Mesothelial cell of epicardium (in vitro differentiated cells): ENCODE results near the gene RNF224. TPM values are rescaled to one million over a fixed set of nuclear protein-coding genes. Genes with fewer than 3 reads are reported as not detected.

Experiments used
- DNase-seq, 2 experiments: peaks; one replicate each; pipeline ENCODE4 v3.0.0; 2021; ENCODE audit warnings: low spot score in 2 of 2; ENCODE audit not compliant: unreplicated experiment in 2 of 2
- H3K27ac Mint-ChIP-seq: 2 replicates; pipeline ENCODE4 v1.8.0; 2021; ENCODE audit warnings: mixed read lengths
- H3K27me3 Mint-ChIP-seq: 2 replicates; pipeline ENCODE4 v1.8.0; 2021; ENCODE audit warnings: low read depth, mixed read lengths
- H3K36me3 Mint-ChIP-seq: 2 replicates; pipeline ENCODE4 v1.8.0; 2021; ENCODE audit warnings: mixed read lengths
- H3K4me1 Mint-ChIP-seq: 2 replicates; pipeline ENCODE4 v1.8.0; 2021; ENCODE audit warnings: mixed read lengths
- H3K4me3 Mint-ChIP-seq: 2 replicates; pipeline ENCODE4 v1.8.0; 2021; ENCODE audit warnings: mild to moderate bottlenecking, moderate library complexity, mixed read lengths
- H3K9me3 Mint-ChIP-seq: 2 replicates; pipeline ENCODE4 v1.8.0; 2021; ENCODE audit warnings: mixed read lengths
- CTCF ChIP-seq: fragments of 200-600 bp; sonication (generic); IDR thresholded peaks from one replicate; pipeline ENCODE4 v1.5.0; 2021; ENCODE audit warnings: antibody characterized with exemption; ENCODE audit not compliant: unreplicated experiment
- total RNA-seq: library from RNA; stranded (reverse); gene quantifications from 3 replicates; pipeline ENCODE4 v1.2.1, GENCODE V29; 2021

The RNF224 gene
- total RNA-seq, 1 donor from 2014 or later = 0.16 TPM

- Mint-ChIP-seq H3K4me1 (peaks cover 8% of the 10 kb centered on the region), H3K9me3 (no peaks in the 10 kb centered on the region), H3K27me3 (no peaks in the 10 kb centered on the region), H3K36me3 (no peaks in the 10 kb centered on the region), H3K27ac (no peak overlapping the region), H3K4me3 (no peak overlapping the region)
- TF ChIP-seq CTCF = no peak
- DNase-seq = no peak
Observed at GRCh38 chr9:137250329-137251193, 23.3 kb downstream of the RNF224 start.

GRCh38 chr9:137251194-137251461, 23.8 kb downstream of the RNF224 start, which contains the start of gene STPG3:
STPG3 (plus strand) TSS chr9:137251286; CDS start chr9:137251287, 1 bp downstream.
- H3K9me3 Mint-ChIP-seq = no peaks in the 10 kb centered on the region

GRCh38 chr9:137251490-137252268, 24.4 kb downstream of the RNF224 start:
- H3K36me3 Mint-ChIP-seq = no peaks in the 10 kb centered on the region
- no peak for TF ChIP-seq CTCF
- H3K9me3 Mint-ChIP-seq = no peaks in the 10 kb centered on the region
- H3K27me3 Mint-ChIP-seq = no peaks in the 10 kb centered on the region
- H3K27ac Mint-ChIP-seq = no peak overlapping the region
- H3K4me3 Mint-ChIP-seq = no peak overlapping the region
- H3K4me1 Mint-ChIP-seq = peaks cover 13% of the 10 kb centered on the region
- DNase-seq = no peak

More at GRCh38 chr9:137251194-137251461, 23.8 kb downstream of the RNF224 start, which contains the start of gene STPG3:
- TF ChIP-seq CTCF = no peak
- Mint-ChIP-seq H3K4me1 (peaks cover 9% of the 10 kb centered on the region), H3K36me3 (no peaks in the 10 kb centered on the region), H3K4me3 (no peak within 1 kb of the TSS), H3K27ac (no peak within 1 kb of the TSS), H3K27me3 (no peaks in the 10 kb centered on the region)
- DNase-seq = no peak

- no peaks in the 10 kb centered on the region for H3K36me3 Mint-ChIP-seq
- peaks cover 14% of the 10 kb centered on the region for H3K4me1 Mint-ChIP-seq
- no peaks in the 10 kb centered on the region for H3K9me3 Mint-ChIP-seq
- DNase-seq = no peak
- no peak overlapping the region for H3K27ac Mint-ChIP-seq
- H3K4me3 Mint-ChIP-seq = no peak overlapping the region
- TF ChIP-seq CTCF = no peak
- no peaks in the 10 kb centered on the region for H3K27me3 Mint-ChIP-seq
Observed at GRCh38 chr9:137252555-137253506, 25.5 kb downstream of the RNF224 start.
